NK-92 (cell line): ENCODE data around the gene MANSC4.
"Not testable (repeated sequence)": the region's sequence is repeated elsewhere in the genome, so short reads cannot be mapped to it uniquely, and the experiment has no call there.

ENCODE experiments used
- DNase-seq: peaks from one replicate; lab custom pipeline; 2025; ENCODE audit not compliant: unreplicated experiment; lab: John Stamatoyannopoulos, UW

MANSC4 gene

DNA sequence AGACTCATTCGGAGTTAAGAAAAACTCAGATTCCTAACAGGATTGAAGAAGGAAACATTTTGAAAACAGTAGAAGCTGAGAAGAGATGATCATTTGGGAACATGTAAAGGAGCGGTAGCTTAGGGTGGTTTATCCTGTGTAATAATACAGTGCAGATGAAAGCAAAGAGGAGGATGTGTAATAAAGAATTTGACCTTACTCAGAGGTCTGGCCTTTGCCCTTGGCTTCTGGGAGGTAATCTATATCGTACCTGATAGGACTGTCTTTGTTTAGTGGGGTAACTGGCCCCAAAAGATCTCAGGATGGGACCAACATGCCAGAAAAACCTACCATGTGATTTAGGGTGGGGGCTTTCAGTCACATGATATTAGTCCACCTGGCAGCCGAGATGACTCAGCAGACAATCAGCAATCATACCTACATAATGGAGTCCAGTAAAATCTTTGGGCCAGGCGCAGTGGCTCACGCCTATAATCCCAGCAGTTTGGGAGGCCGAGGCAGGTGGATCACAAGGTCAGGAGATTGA, 23.3 kb downstream of the MANSC4 start:
- DNase-seq = no peak

DNA sequence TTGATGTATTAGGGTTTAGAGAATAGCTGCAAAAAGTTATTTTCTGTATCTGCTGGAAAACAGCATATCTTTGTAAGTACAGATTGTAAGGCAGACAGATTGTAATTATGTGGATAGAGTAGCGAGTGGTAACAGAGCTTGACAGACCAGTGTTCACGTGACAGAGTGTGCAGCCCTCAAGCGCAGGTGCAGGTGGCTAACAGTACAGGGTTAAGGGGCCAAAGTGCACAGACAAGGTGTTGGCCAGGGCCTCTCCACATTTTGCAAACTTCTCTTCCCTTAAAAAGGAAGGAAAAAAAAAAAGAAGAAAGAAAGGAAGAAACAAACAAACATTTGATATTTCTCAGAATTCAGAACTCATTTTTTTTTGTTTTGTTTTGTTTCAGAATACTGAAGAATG, 25.2 kb downstream of the MANSC4 start:
- no peak for DNase-seq

DNA sequence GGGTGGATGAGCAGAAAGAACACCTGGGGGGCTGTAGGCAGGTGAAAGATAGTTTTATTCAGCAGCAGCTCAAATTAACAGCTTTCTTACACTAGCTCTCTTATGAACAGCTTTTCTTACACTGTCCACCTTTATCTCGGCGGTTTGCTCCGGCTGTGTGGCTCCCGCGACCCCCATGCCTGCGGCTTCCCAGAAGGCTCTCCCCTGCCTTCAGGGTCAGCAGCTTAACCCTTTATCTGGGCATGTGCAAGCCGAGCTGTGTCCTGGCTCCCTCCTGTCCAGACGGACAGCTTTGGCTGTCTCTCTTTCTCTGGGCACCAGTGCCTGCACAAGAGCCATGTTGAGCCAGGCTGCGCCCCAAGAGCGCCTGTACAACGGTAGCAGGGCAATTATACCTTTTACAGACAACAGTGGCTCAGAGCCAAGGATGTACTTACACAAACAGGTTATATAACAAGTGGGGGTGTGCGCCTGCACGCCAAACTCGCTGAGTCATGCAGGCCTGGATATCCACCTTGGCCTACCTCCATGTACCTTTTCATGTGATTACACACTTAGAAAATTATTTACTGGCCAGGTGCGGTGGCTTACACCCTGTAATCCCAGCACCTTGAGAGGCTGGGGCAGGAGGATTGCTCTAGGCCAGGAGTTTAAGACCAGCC, 28.5 kb downstream of the MANSC4 start:
- DNase-seq = no peak

DNA sequence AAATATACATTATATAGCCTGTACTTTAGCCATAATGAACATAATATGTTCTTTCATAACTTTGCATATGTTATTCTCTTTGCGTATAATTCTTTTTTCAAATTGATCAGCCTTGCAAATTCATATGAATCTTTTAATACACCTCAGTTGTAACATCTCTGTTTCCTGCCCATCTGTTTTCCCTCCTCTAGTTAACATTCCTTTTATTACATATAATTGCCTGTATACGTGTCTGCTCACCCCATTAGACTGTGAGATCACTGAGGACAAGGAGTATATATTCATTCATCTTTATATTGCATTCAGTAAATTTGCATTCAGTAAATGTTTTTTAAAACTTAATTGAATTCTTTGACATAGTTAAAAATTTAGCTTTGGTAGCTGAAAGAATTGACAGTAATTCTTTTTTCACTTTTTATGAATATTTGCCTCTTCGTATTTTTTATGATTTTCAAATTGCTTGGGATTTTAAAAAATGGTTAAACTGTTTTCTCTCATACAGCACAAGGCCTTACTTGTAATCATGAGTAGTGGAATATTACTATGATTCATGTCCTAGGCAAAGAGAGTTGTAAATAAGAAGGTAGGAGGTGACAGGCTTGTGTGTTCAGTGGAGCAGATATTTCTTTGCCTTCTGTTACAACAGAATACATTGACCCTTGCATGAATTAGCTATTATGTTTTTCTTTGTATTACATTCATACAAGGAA, 32.8 kb downstream of the MANSC4 start:
- no peak for DNase-seq

DNA sequence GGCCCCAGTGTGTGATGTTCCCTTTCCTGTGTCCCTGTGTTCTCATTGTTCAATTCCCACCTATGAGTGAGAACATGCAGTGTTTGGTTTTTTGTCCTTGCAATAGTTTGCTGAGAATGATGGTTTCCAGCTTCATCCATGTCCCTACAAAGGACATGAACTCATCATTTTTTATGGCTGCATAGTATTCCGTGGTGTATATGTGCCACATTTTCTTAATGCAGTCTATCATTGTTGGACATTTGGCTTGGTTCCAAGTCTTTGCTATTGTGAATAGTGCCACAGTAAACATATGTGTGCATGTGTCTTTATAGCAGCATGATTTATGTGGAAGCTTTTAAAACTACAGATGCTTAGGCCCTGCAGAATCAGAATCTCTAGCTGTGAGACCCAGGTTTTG, 34.3 kb downstream of the MANSC4 start:
- DNase-seq = not testable (repeated sequence)

DNA sequence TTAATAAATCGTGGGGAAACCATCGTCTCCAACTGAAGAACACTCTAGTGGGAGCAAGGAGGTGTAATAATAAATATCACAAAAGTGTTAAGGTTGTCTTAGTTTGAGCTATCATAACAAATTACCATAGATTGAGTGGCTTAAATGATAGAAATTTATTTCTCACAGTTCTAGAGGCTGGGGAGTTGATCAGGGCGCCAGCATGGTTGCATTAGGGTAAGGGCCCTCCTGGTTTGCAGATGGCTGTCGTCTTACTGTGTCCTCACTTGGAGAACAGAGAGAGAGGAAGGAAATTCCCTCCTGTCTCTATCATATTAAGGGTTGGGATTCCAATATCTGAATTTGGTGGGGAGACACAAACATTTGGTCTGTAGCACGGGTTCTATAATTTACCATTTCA, 36.4 kb downstream of the MANSC4 start:
- DNase-seq = no peak

- DNase-seq = not testable (repeated sequence)
These were observed 45.7 kb downstream of the MANSC4 start for GRCh38 chr12:27734321-27734720.

GRCh38 chr12:27733791-27734190, 46.2 kb downstream of the MANSC4 start:
- DNase-seq = no peak

DNA sequence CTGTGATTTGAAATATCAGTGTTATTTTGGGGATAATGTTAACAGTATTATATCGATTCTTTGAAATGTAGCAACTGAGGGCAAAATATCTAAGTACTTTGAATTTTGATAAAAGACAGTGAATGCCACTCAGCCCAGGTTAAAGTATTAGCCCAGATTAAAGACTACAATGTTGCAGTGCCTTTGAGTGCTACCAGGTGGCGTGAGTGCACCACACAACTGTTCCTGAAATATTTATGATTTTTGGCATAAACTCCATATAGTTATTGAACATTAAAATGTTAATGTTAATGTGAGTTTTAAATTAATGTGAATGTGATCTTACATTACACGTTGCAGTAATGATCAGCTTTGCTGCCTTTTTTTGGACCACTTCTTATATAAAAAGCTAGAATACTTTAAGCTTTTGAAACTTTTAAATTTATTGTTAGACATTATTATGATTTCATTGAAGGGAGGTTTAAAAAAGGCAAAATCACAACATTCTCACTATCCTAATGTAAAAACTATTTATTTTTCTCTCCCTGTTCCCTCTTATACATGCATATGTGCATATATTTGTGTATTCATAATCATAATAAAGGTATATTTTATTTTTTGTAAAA, 46.9 kb downstream of the MANSC4 start:
- no peak for DNase-seq

DNA sequence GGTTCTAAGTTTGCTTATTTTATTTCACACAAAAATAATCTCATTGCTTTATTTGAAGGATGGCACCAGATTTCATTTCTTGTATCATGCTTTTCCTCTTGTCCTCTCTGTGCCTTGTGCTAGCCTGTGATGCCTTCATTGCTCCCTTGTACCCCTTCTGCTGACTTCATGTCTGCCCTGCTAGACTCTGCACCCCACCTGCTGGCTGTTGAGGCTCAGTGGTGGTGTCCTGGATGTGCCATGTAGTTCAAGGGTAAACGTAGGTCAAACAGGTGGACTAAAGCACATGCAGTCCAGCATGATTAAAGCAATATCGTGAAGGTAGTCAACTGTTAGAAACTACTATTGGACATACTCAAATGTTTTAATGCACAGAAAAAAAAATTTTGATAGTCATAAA, 47.8 kb downstream of the MANSC4 start:
- DNase-seq = no peak

DNA sequence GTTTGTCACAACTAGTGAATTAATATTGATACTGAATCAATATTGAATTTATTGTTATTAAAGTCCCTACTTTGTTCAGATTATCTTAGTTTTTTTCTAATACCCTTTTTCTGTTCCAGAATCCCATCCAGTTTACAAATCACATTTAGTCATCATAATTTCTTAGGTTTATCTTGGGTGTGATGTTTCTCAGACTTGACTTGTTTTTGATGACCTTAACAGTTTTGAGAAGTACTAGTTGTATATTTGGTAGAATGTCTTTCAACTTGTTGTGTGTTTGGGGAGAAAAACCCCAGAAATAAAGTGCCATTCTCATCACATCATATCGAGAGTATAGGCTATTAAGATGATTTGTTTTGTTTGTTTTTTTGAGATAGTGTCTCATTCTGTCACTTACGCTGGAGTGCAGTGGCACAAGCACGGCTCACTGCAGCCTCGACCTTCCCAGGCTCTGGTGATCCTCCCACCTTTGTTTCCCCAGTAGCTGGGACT, 49.9 kb downstream of the MANSC4 start:
- no peak for DNase-seq

DNA sequence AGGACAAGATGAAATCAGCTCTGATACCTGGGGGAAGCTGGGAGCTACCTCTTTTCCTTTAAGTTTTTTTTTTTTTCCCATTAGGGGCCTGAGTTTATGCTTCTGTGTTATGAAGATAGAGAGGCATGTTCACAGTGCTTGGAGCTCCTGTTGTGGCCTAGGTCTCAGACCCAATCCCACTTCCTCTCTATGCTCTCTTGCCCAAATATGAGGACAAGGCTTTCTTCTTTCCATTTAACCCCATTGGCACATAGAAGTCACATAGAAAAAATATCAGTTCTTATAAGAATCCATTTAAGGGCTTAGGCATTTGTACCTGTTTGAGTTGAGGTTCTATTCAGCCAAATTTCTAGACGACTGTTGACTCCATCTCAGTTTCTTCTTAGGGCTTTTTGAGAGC, 56.8 kb downstream of the MANSC4 start:
- no peak for DNase-seq
